HepG2 (cell line): ENCODE data around the gene RASSF8. TPM values are rescaled to one million over a fixed set of nuclear protein-coding genes. Genes with fewer than 3 reads are reported as not detected.
"Not testable (repeated sequence)": the region's sequence is repeated elsewhere in the genome, so short reads cannot be mapped to it uniquely, and the experiment has no call there.

ENCODE experiments used
- ATAC-seq: fragments of 200-7000 bp; cut with Tn5 transposase; 3 replicates; pipeline ENCODE4 v1.9.1; 2020; ENCODE audit warnings: mild to moderate bottlenecking, moderate library complexity
- BruUV-seq: library from RNA; stranded (reverse); fragments of 400-500 nt; replicated peaks from 2 replicates; lab custom pipeline; 2021; lab: Mats Ljungman, UMichigan
- CTCF ChIA-PET: fragments of 300-600 bp; formaldehyde crosslinking; extraction: SDS; loops from one replicate; lab custom pipeline; 2021; ENCODE audit warnings: low total read pairs, inconsistent platforms, low intra/inter-chr PET ratio; lab: Yijun Ruan, JAX
- POLR2A ChIA-PET: fragments of 350-600 bp; sonication (Branson Sonifier 250); formaldehyde crosslinking; loops from one replicate; lab custom pipeline; 2020; ENCODE audit warnings: antibody characterized with exemption, inconsistent platforms; lab: Yijun Ruan, JAX
- DNase-seq: peaks from one replicate; pipeline ENCODE4 v3.0.0-alpha.2; 2015; ENCODE audit warnings: low spot score
- FAIRE-seq: peaks from 3 replicates; lab custom pipeline; 2011; peaks lifted over from hg19 to GRCh38; lab: Jason Lieb, UNC
- H2AFZ ChIP-seq: one replicate; pipeline ENCODE4 v1.6.1; 2011; ENCODE audit warnings: low read length, inconsistent platforms
- H3K27ac ChIP-seq: fragments of 300-600 bp; 3 replicates; pipeline ENCODE4 v1.8.0; 2011; ENCODE audit warnings: mixed run types, mild to moderate bottlenecking, mixed read lengths, low read length, inconsistent platforms; ENCODE audit not compliant: insufficient read depth; ENCODE audit errors: extremely low read length
- H3K27me3 ChIP-seq, 2 experiments: fragments of 200-600 bp in 1 of 2; 2 replicates in 1 of 2; 3 replicates in 1 of 2; pipeline versions ENCODE4 v1.6.0 to v1.8.0; 2011; ENCODE audit warnings: low read length in 2 of 2, mild to moderate bottlenecking in 2 of 2, moderate library complexity in 2 of 2, inconsistent platforms in 1 of 2; ENCODE audit not compliant: insufficient read depth in 2 of 2, control insufficient read depth in 1 of 2
- H3K36me3 ChIP-seq, 2 experiments: fragments of 200-600 bp in 1 of 2; replicated peaks in 1 of 2; 2 replicates in 1 of 2; 3 replicates in 1 of 2; pipeline versions ENCODE4 v1.5.1 to v1.8.0; 2011; ENCODE audit warnings: low read length in 2 of 2, inconsistent platforms in 1 of 2; ENCODE audit not compliant: insufficient read depth in 2 of 2, control insufficient read depth in 1 of 2
- H3K4me1 ChIP-seq: 2 replicates; pipeline ENCODE4 v1.5.1; 2012; ENCODE audit warnings: low read length, inconsistent platforms; ENCODE audit not compliant: insufficient read depth
- H3K4me2 ChIP-seq: 2 replicates; pipeline ENCODE4 v1.6.0; 2011; ENCODE audit warnings: low read depth, low read length, inconsistent platforms
- H3K4me3 ChIP-seq, 3 experiments: fragments of 200-600 bp in 1 of 3; sonication (generic), shearing (Covaris generic) in 1 of 3; replicated peaks in 1 of 3; 2 replicates each; pipeline ENCODE4 v1.5.1; 2011 to 2016; ENCODE audit warnings: low read length in 3 of 3, inconsistent platforms in 2 of 3, low read depth in 2 of 3, mild to moderate bottlenecking in 2 of 3, control low read depth in 1 of 3, mixed read lengths in 1 of 3; ENCODE audit not compliant: insufficient read depth in 1 of 3
- H3K79me2 ChIP-seq: one replicate; pipeline ENCODE4 v1.6.1; 2011; ENCODE audit warnings: low read length, inconsistent platforms; ENCODE audit not compliant: insufficient read depth
- H3K9ac ChIP-seq: 2 replicates; pipeline ENCODE4 v1.6.0; 2011; ENCODE audit warnings: mild to moderate bottlenecking, low read depth, low read length, inconsistent platforms; ENCODE audit not compliant: insufficient read depth
- H3K9me3 ChIP-seq: 2 replicates; pipeline ENCODE4 v1.5.1; 2012; ENCODE audit warnings: mild to moderate bottlenecking, low read length
- H4K20me1 ChIP-seq: 2 replicates; pipeline ENCODE4 v1.6.0; 2011; ENCODE audit warnings: inconsistent platforms, mild to moderate bottlenecking, low read length, moderate library complexity; ENCODE audit not compliant: insufficient read depth
- ARNT2 ChIP-seq: sonication (generic); formaldehyde crosslinking; IDR thresholded peaks from 2 replicates; pipeline ENCODE4 v1.8.0; 2022; ENCODE audit warnings: mild to moderate bottlenecking, low read depth, missing genetic modification reagents, moderate library complexity
- DZIP1 ChIP-seq: sonication (generic); formaldehyde crosslinking; IDR thresholded peaks from 2 replicates; pipeline ENCODE4 v1.5.0; 2020; ENCODE audit warnings: mild to moderate bottlenecking, missing genetic modification reagents
- MAFG ChIP-seq: sonication (generic); formaldehyde crosslinking; IDR thresholded peaks from 2 replicates; pipeline ENCODE4 v1.5.1; 2020; ENCODE audit warnings: mild to moderate bottlenecking, missing genetic modification reagents
- PLRG1 ChIP-seq: fragments of 450-650 bp; conservative IDR thresholded peaks from 2 replicates; pipeline ENCODE4 v1.6.1; 2016
- XRCC5 ChIP-seq: fragments of 200-400 bp; formaldehyde crosslinking; optimal IDR thresholded peaks from 2 replicates; pipeline ENCODE3; 2017; ENCODE audit warnings: mild to moderate bottlenecking, low read length
- ZNF224 ChIP-seq: sonication (generic); formaldehyde crosslinking; IDR thresholded peaks from 2 replicates; pipeline ENCODE4 v1.5.0; 2020; ENCODE audit warnings: mild to moderate bottlenecking, missing genetic modification reagents
- ZNF510 ChIP-seq: sonication (generic); formaldehyde crosslinking; IDR thresholded peaks from 2 replicates; pipeline ENCODE4 v1.4.0; 2020; ENCODE audit warnings: low read depth, mild to moderate bottlenecking, missing genetic modification reagents
- ZNF660 ChIP-seq: sonication (generic); formaldehyde crosslinking; IDR thresholded peaks from 2 replicates; pipeline ENCODE4 v1.5.1; 2020; ENCODE audit warnings: mild to moderate bottlenecking, low read depth, missing genetic modification reagents, borderline replicate concordance
- WGBS: methylation state at CpG from one replicate; pipeline ENCODE4 v1.1.6; 2017; ENCODE audit warnings: low lambda C conversion rate; 5-methylcytosine and 5-hydroxymethylcytosine counted together
- in situ Hi-C: cut with HindIII; loops from 2 replicates; pipeline ENCODE4 v1.10.0; 2017; ENCODE audit warnings: low pct_unique_long_range_greater_than_20kb; ENCODE audit not compliant: extremely low pct_ligation_motif_present
- intact Hi-C: fragments of 100-400 bp; cut with micrococcal nuclease; formaldehyde crosslinking; loops from one replicate; pipeline ENCODE4 v1.10.0; 2022; ENCODE audit not compliant: unreplicated experiment
- polyA plus RNA-seq, 8 experiments: library from polyadenylated mRNA; depleted of rRNA in 3 of 8; stranded (reverse) in 7 of 8; unstranded in 1 of 8; fragments of >200 nt; fragmentation: Illumina TruSeq in 4 of 8; extraction: Trizol in 4 of 8; gene quantifications; 2 replicates each; pipeline versions ENCODE4 v1.2.1 to v1.2.3, GENCODE V29; 2011 to 2016; ENCODE audit warnings: low read depth in 4 of 8, missing spikeins in 1 of 8, mixed read lengths in 1 of 8; ENCODE audit not compliant: insufficient read depth in 1 of 8
- total RNA-seq, 5 experiments: library from RNA; depleted of rRNA; stranded (reverse); fragments of >200 nt; fragmentation: Illumina TruSeq; extraction: Trizol; gene quantifications; 2 replicates each; pipeline ENCODE4 v1.2.3, GENCODE V29; 2016; ENCODE audit warnings: low read depth in 1 of 5

The RASSF8 gene
- total and polyA plus RNA-seq, 2 of the 13 experiments (the other 11 are each of a cell fraction or from before 2014, with no cell fraction given), result 0.82 to 9.2 TPM

GRCh38 chr12:26055087-26055486 lies 96.6 kb downstream of the RASSF8 start:
- CTCF ChIA-PET, result no interaction called here
- no peak overlapping the region for H3K27ac ChIP-seq
- H3K4me2 ChIP-seq, result no peak overlapping the region
- H3K27me3 ChIP-seq, result no peaks in the 10 kb centered on the region
- no peak overlapping the region for H3K9ac ChIP-seq
- ATAC-seq (no peak), DNase-seq (no peak), FAIRE-seq (no peak)
- no peaks in the 10 kb centered on the region for H3K4me1 ChIP-seq
- in situ Hi-C loops (no loop called here), intact Hi-C loops (no loop called here)
- no TSS peak for BruUV-seq
- no peak overlapping the region for H2AFZ ChIP-seq
- H3K79me2 ChIP-seq, result no peaks in the 10 kb centered on the region
- H3K9me3 ChIP-seq, result no peaks in the 10 kb centered on the region
- no peaks in the 10 kb centered on the region for H4K20me1 ChIP-seq
- H3K36me3 ChIP-seq, result no peaks in the 10 kb centered on the region
- WGBS, result 51% methylated on average over 2 of the region's 2 CpGs
- TF ChIP-seq PLRG1 (no peak), ARNT2 (CRISPR knock-in tag) (no peak), ZNF510 (CRISPR knock-in tag) (no peak), ZNF660 (CRISPR knock-in tag) (no peak), ZNF224 (CRISPR knock-in tag) (no peak), MAFG (CRISPR knock-in tag) (no peak)
- no peak overlapping the region for H3K4me3 ChIP-seq
- POLR2A ChIA-PET, result no interaction called here

- no peak overlapping the region for H2AFZ ChIP-seq
- no peak overlapping the region for H3K9ac ChIP-seq
- FAIRE-seq, result no peak
- H3K36me3 ChIP-seq, result no peaks in the 10 kb centered on the region
- ChIA-PET POLR2A (no interaction called here), CTCF (no interaction called here)
- no peak for TF ChIP-seq XRCC5
- no peak for TF ChIP-seq DZIP1 (CRISPR knock-in tag)
- no peaks in the 10 kb centered on the region for H4K20me1 ChIP-seq
- in situ Hi-C loops, result no loop called here
- no peak overlapping the region for H3K4me2 ChIP-seq
- no peak for DNase-seq
- intact Hi-C loops, result no loop called here
- no peak overlapping the region for H3K4me3 ChIP-seq
- no peaks in the 10 kb centered on the region for H3K9me3 ChIP-seq
- H3K79me2 ChIP-seq, result no peaks in the 10 kb centered on the region
- 57% methylated on average over 1 of the region's 1 CpG for WGBS
- H3K4me1 ChIP-seq, result no peaks in the 10 kb centered on the region
- no TSS peak for BruUV-seq
- ATAC-seq, result no peak
- H3K27ac ChIP-seq, result no peak overlapping the region
- H3K27me3 ChIP-seq, result no peaks in the 10 kb centered on the region
These were observed 97.9 kb downstream of the RASSF8 start for GRCh38 chr12:26056335-26056734.

GRCh38 chr12:26057271-26057670 lies 98.8 kb downstream of the RASSF8 start:
- FAIRE-seq, H3K4me3 ChIP-seq, H3K9ac ChIP-seq, ATAC-seq, H4K20me1 ChIP-seq, H2AFZ ChIP-seq, BruUV-seq, H3K9me3 ChIP-seq, H3K79me2 ChIP-seq, H3K4me1 ChIP-seq, in situ Hi-C loops, H3K27me3 ChIP-seq, DNase-seq, H3K36me3 ChIP-seq, POLR2A ChIA-PET, intact Hi-C loops, H3K4me2 ChIP-seq, H3K27ac ChIP-seq, CTCF ChIA-PET: not testable (repeated sequence)
- 92% methylated on average over 6 of the region's 6 CpGs for WGBS
